Nephron (organoid): ENCODE measurements around the gene SLC22A23.
"Not testable (repeated sequence)": the region's sequence is repeated elsewhere in the genome, so short reads cannot be mapped to it uniquely, and the experiment has no call there.

Source experiments
- H3K27ac Mint-ChIP-seq, 3 experiments: 2 replicates each; pipeline ENCODE4 v1.8.0; 2020; ENCODE audit warnings: mixed read lengths in 3 of 3, mild to moderate bottlenecking in 2 of 3, moderate library complexity in 1 of 3
- H3K27me3 Mint-ChIP-seq: 2 replicates; pipeline ENCODE4 v1.8.0; 2021; ENCODE audit warnings: low read depth, mild to moderate bottlenecking, moderate library complexity, mixed read lengths
- H3K36me3 Mint-ChIP-seq: 2 replicates; pipeline ENCODE4 v1.8.0; 2020; ENCODE audit warnings: low read depth, mixed read lengths
- H3K4me1 Mint-ChIP-seq: 2 replicates; pipeline ENCODE4 v1.8.0; 2020; ENCODE audit warnings: mixed read lengths
- H3K4me3 Mint-ChIP-seq, 3 experiments: 2 replicates each; pipeline ENCODE4 v1.8.0; 2020; ENCODE audit warnings: mild to moderate bottlenecking in 3 of 3, mixed read lengths in 3 of 3, moderate library complexity in 2 of 3
- H3K9me3 Mint-ChIP-seq: 2 replicates; pipeline ENCODE4 v1.8.0; 2020; ENCODE audit warnings: mixed read lengths
- CTCF ChIP-seq, 3 experiments: fragments of 200-600 bp; sonication (generic); IDR thresholded peaks; one replicate each; pipeline ENCODE4 v1.5.0; 2021; ENCODE audit warnings: antibody characterized with exemption in 3 of 3; ENCODE audit not compliant: unreplicated experiment in 3 of 3

Gene SLC22A23

GRCh38 chr6:3385660-3386151 is 71.1 kb downstream of the SLC22A23 start:
- peaks cover 9% of the 10 kb centered on the region for H3K36me3 Mint-ChIP-seq
- H3K27ac Mint-ChIP-seq: no peak overlapping the region
- H3K4me3 Mint-ChIP-seq: no peak overlapping the region
- TF ChIP-seq CTCF (IDR thresholded peaks at IDR 0.05; ENCODE audit: unreplicated experiment in 3 of 3): no peak
- peaks cover 11% of the 10 kb centered on the region for H3K27me3 Mint-ChIP-seq
- H3K9me3 Mint-ChIP-seq: peaks cover 2% of the 10 kb centered on the region
- peaks cover 17% of the 10 kb centered on the region for H3K4me1 Mint-ChIP-seq

GRCh38 chr6:3385181-3385580 is 71.7 kb downstream of the SLC22A23 start:
- Mint-ChIP-seq H3K4me1 (peaks cover 17% of the 10 kb centered on the region), H3K27me3 (peaks cover 11% of the 10 kb centered on the region)
- not testable (repeated sequence) for H3K27ac Mint-ChIP-seq, H3K9me3 Mint-ChIP-seq, H3K4me3 Mint-ChIP-seq, H3K36me3 Mint-ChIP-seq

GRCh38 chr6:3384241-3385143 is 72.4 kb downstream of the SLC22A23 start:
- peaks cover 9% of the 10 kb centered on the region for H3K36me3 Mint-ChIP-seq
- peaks cover 22% of the 10 kb centered on the region for H3K4me1 Mint-ChIP-seq
- H3K27ac Mint-ChIP-seq: no peak overlapping the region
- peaks cover 15% of the 10 kb centered on the region for H3K27me3 Mint-ChIP-seq
- H3K4me3 Mint-ChIP-seq: no peak overlapping the region
- TF ChIP-seq CTCF (IDR thresholded peaks at IDR 0.05; ENCODE audit: unreplicated experiment in 3 of 3): no peak
- peaks cover 2% of the 10 kb centered on the region for H3K9me3 Mint-ChIP-seq

- peaks cover 15% of the 10 kb centered on the region for H3K27me3 Mint-ChIP-seq
- no peak overlapping the region for H3K4me3 Mint-ChIP-seq
- TF ChIP-seq CTCF (IDR thresholded peaks at IDR 0.05; ENCODE audit: unreplicated experiment in 3 of 3): no peak
- H3K27ac Mint-ChIP-seq: no peak overlapping the region
- peaks cover 2% of the 10 kb centered on the region for H3K9me3 Mint-ChIP-seq
- peaks cover 9% of the 10 kb centered on the region for H3K36me3 Mint-ChIP-seq
- peaks cover 27% of the 10 kb centered on the region for H3K4me1 Mint-ChIP-seq
Measured at GRCh38 chr6:3383525-3383924, 73.3 kb downstream of the SLC22A23 start.

- H3K36me3 Mint-ChIP-seq: peaks cover 9% of the 10 kb centered on the region
- no peak for TF ChIP-seq CTCF (IDR thresholded peaks at IDR 0.05; ENCODE audit: unreplicated experiment in 3 of 3)
- H3K9me3 Mint-ChIP-seq: peaks cover 2% of the 10 kb centered on the region
- no peak overlapping the region for H3K4me3 Mint-ChIP-seq
- peaks cover 27% of the 10 kb centered on the region for H3K4me1 Mint-ChIP-seq
- peaks cover 19% of the 10 kb centered on the region for H3K27me3 Mint-ChIP-seq
- H3K27ac Mint-ChIP-seq: no peak overlapping the region
Measured at GRCh38 chr6:3382326-3383279, 74.2 kb downstream of the SLC22A23 start.
